ENCODE results near the gene SYVN1. TPM values are rescaled to one million over a fixed set of nuclear protein-coding genes. Genes with fewer than 3 reads are reported as not detected.

The SYVN1 gene
- total RNA-seq, 6 experiments from 2014 or later: 39.9 to 46.9 (median 42.9) TPM

DNA sequence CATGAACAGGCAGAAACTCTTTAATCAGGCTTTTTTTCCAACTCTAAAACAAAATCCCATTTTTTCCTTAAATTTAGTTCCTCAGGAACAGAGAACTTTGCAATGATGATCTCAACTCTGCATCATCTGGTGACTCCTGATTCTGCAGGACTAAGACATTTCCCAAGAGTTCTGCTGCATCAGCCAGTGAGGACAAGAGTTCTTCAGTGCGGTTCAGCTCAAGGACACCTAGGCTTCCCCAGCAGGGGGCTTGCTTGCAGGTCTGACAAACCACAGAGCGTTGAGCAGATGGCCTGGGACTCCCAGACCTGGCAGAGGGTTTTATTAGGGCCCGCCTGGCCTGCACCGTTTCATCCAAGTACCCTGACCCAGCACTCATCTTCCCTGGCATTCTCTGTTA, 56.9 kb downstream of the SYVN1 start:
- H3K9me3 Mint-ChIP-seq: no peaks in the 10 kb centered on the region
- DNase-seq: no peak
- H3K27me3 Mint-ChIP-seq (ENCODE audit: insufficient read depth): peaks cover 2% of the 10 kb centered on the region; the same call in 1 of the 2 replicates
- H3K4me1 Mint-ChIP-seq (ENCODE audit: low read depth): peaks cover 32% of the 10 kb centered on the region
- H3K27ac Mint-ChIP-seq: peak overlapping the region; percentile 21; the same call in 1 of the 2 replicates
- H3K4me3 Mint-ChIP-seq: no peak overlapping the region
- H3K36me3 Mint-ChIP-seq (ENCODE audit: low read depth): peaks cover 16% of the 10 kb centered on the region
- TF ChIP-seq, protein P1, sequence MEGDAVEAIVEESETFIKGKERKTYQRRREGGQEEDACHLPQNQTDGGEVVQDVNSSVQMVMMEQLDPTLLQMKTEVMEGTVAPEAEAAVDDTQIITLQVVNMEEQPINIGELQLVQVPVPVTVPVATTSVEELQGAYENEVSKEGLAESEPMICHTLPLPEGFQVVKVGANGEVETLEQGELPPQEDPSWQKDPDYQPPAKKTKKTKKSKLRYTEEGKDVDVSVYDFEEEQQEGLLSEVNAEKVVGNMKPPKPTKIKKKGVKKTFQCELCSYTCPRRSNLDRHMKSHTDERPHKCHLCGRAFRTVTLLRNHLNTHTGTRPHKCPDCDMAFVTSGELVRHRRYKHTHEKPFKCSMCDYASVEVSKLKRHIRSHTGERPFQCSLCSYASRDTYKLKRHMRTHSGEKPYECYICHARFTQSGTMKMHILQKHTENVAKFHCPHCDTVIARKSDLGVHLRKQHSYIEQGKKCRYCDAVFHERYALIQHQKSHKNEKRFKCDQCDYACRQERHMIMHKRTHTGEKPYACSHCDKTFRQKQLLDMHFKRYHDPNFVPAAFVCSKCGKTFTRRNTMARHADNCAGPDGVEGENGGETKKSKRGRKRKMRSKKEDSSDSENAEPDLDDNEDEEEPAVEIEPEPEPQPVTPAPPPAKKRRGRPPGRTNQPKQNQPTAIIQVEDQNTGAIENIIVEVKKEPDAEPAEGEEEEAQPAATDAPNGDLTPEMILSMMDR (IDR thresholded peaks at IDR 0.05): no peak

Small RNAs within 50 kb of the gene (microRNA-seq; reads per million reads assigned to microRNA genes)
- gene MIR6751: not detected

Other genes with a start within 250 kb of the SYVN1 start
- 10 to 100 TPM; 19.0 to 21.7 (median 20.0) TPM for gene ATG2A, start 217.3 kb downstream of the SYVN1 start, total RNA-seq (2021; fragmentation: NEBNext Ultra II Directional; extraction: Animal tissue kit (Norgen Biotek cat#: 25700))
- 10 to 100 TPM; 16.2 to 28.1 (median 19.6) TPM for gene PPP2R5B, start 209.8 kb downstream of the SYVN1 start, total RNA-seq (2021; fragmentation: NEBNext Ultra II Directional; extraction: Animal tissue kit (Norgen Biotek cat#: 25700))
- not detected for gene GPHA2, start 198.6 kb downstream of the SYVN1 start, total RNA-seq (2021; fragmentation: NEBNext Ultra II Directional; extraction: Animal tissue kit (Norgen Biotek cat#: 25700))
- gene MAJIN, start 162.4 kb downstream of the SYVN1 start, total RNA-seq (2021; fragmentation: NEBNext Ultra II Directional; extraction: Animal tissue kit (Norgen Biotek cat#: 25700)): not detected
- under 1 TPM; 0.22 to 0.45 (median 0.36) TPM for gene BATF2, start 137.5 kb downstream of the SYVN1 start, total RNA-seq (2021; fragmentation: NEBNext Ultra II Directional; extraction: Animal tissue kit (Norgen Biotek cat#: 25700))
- 10 to 100 TPM; 76.9 to 92.1 (median 87.2) TPM for gene ARL2, start 120.4 kb downstream of the SYVN1 start, total RNA-seq (2021; fragmentation: NEBNext Ultra II Directional; extraction: Animal tissue kit (Norgen Biotek cat#: 25700))
- 10 to 100 TPM; 18.7 to 26.6 (median 25.0) TPM for gene SNX15, start 107.1 kb downstream of the SYVN1 start, total RNA-seq (2021; fragmentation: NEBNext Ultra II Directional; extraction: Animal tissue kit (Norgen Biotek cat#: 25700))
- 10 to 100 TPM; 15.3 to 21.5 (median 18.0) TPM for gene SAC3D1, start 93.3 kb downstream of the SYVN1 start, total RNA-seq (2021; fragmentation: NEBNext Ultra II Directional; extraction: Animal tissue kit (Norgen Biotek cat#: 25700))
- gene NAALADL1, start 76.0 kb downstream of the SYVN1 start, total RNA-seq (2021; fragmentation: NEBNext Ultra II Directional; extraction: Animal tissue kit (Norgen Biotek cat#: 25700)): not detected
- gene CDCA5, start 50.5 kb downstream of the SYVN1 start, total RNA-seq (2021; fragmentation: NEBNext Ultra II Directional; extraction: Animal tissue kit (Norgen Biotek cat#: 25700)): 10 to 100 TPM; 14.3 to 28.3 (median 26.6) TPM
- gene ZFPL1, start 50.3 kb downstream of the SYVN1 start, total RNA-seq (2021; fragmentation: NEBNext Ultra II Directional; extraction: Animal tissue kit (Norgen Biotek cat#: 25700)): 10 to 100 TPM; 41.0 to 56.6 (median 53.6) TPM
- gene VPS51, start 38.3 kb downstream of the SYVN1 start, total RNA-seq (2021; fragmentation: NEBNext Ultra II Directional; extraction: Animal tissue kit (Norgen Biotek cat#: 25700)): 10 to 100 TPM; 61.2 to 90.1 (median 79.4) TPM
- 1 to 10 TPM; 3.8 to 6.4 (median 4.9) TPM for gene TM7SF2, start 22.6 kb downstream of the SYVN1 start, total RNA-seq (2021; fragmentation: NEBNext Ultra II Directional; extraction: Animal tissue kit (Norgen Biotek cat#: 25700))
- 10 to 100 TPM in 4 of 6 experiments, 1 to 10 TPM in 2; 9.3 to 13.6 (median 11.1) TPM for gene ZNHIT2, start 16.8 kb downstream of the SYVN1 start, total RNA-seq (2021; fragmentation: NEBNext Ultra II Directional; extraction: Animal tissue kit (Norgen Biotek cat#: 25700))
- gene FAU, start 12.4 kb downstream of the SYVN1 start, total RNA-seq (2021; fragmentation: NEBNext Ultra II Directional; extraction: Animal tissue kit (Norgen Biotek cat#: 25700)): 100 to 1,000 TPM; 631 to 750 (median 715) TPM
- 10 to 100 TPM; 53.2 to 59.7 (median 56.9) TPM for gene MRPL49, start 12.2 kb downstream of the SYVN1 start, total RNA-seq (2021; fragmentation: NEBNext Ultra II Directional; extraction: Animal tissue kit (Norgen Biotek cat#: 25700))
- gene SPDYC, start 35.7 kb upstream of the SYVN1 start, total RNA-seq (2021; fragmentation: NEBNext Ultra II Directional; extraction: Animal tissue kit (Norgen Biotek cat#: 25700)): not detected
- 100 to 1,000 TPM; 203 to 271 (median 231) TPM for gene CAPN1, start 47.4 kb upstream of the SYVN1 start, total RNA-seq (2021; fragmentation: NEBNext Ultra II Directional; extraction: Animal tissue kit (Norgen Biotek cat#: 25700))
- gene POLA2, start 127.4 kb upstream of the SYVN1 start, total RNA-seq (2021; fragmentation: NEBNext Ultra II Directional; extraction: Animal tissue kit (Norgen Biotek cat#: 25700)): 10 to 100 TPM in 5 of 6 experiments, 1 to 10 TPM in 1; 8.6 to 18.3 (median 15.3) TPM
- 10 to 100 TPM; 19.0 to 35.3 (median 22.6) TPM for gene CDC42EP2, start 180.3 kb upstream of the SYVN1 start, total RNA-seq (2021; fragmentation: NEBNext Ultra II Directional; extraction: Animal tissue kit (Norgen Biotek cat#: 25700))
- 10 to 100 TPM; 55.4 to 64.3 (median 61.7) TPM for gene DPF2, start 199.3 kb upstream of the SYVN1 start, total RNA-seq (2021; fragmentation: NEBNext Ultra II Directional; extraction: Animal tissue kit (Norgen Biotek cat#: 25700))
- gene TIGD3, start 220.2 kb upstream of the SYVN1 start, total RNA-seq (2021; fragmentation: NEBNext Ultra II Directional; extraction: Animal tissue kit (Norgen Biotek cat#: 25700)): under 1 TPM in 2 of 6 experiments, not detected in 4; 0.12 to 0.13 TPM
- 1 to 10 TPM; 4.9 to 8.9 (median 5.8) TPM for gene SLC25A45, start 248.1 kb upstream of the SYVN1 start, total RNA-seq (2021; fragmentation: NEBNext Ultra II Directional; extraction: Animal tissue kit (Norgen Biotek cat#: 25700))